KOPT-K1 (cell line): Measurements from ENCODE around the gene GAS7.

Experiments used
- H3K27ac ChIP-seq: fragments of 200-600 bp; sonication (generic); 2 replicates; pipeline ENCODE4 v1.5.1; 2016; ENCODE audit warnings: antibody characterized with exemption, mild to moderate bottlenecking, low read depth, low read length; ENCODE audit not compliant: poor library complexity, severe bottlenecking
- H3K36me3 ChIP-seq: fragments of 200-600 bp; sonication (generic); 2 replicates; pipeline ENCODE4 v1.5.1; 2017; ENCODE audit warnings: antibody characterized with exemption, mild to moderate bottlenecking, low read length, moderate library complexity; ENCODE audit not compliant: insufficient read depth
- H3K9me3 ChIP-seq: fragments of 200-600 bp; sonication (generic); 2 replicates; pipeline ENCODE4 v1.5.1; 2017; ENCODE audit warnings: antibody characterized with exemption, low read length, mild to moderate bottlenecking; ENCODE audit not compliant: insufficient read depth, poor library complexity, severe bottlenecking

Gene GAS7

DNA sequence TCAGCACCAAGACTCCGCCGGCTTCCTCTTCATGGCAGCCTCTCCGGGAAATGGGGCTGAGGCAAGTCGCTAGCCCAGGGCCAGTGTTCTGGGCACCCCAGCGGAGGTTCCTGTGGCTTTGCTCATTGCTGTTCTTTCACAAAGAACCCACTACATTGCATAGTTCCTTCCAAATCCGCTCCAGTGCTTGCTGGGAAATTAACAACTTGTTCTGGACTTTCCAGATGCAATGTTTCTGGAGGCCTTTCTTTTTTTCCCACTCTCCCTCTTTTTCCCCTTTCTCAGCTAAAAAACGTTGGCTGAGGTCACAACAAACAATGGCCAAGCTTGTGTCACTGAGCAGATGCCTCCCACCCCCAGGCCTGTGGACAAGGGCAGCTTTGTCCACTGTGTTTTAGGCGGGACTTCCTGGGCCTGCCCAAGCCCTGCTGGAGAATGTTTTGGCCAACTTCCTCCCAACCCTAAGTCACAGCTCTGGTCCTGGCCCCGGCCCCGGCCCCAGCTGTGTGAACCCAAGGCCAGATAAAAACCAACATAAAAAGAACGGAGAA is 161.8 kb downstream of the GAS7 start:
- Histone ChIP-seq H3K36me3 (no peaks in the 10 kb centered on the region), H3K27ac (no peak overlapping the region), H3K9me3 (no peaks in the 10 kb centered on the region)

DNA sequence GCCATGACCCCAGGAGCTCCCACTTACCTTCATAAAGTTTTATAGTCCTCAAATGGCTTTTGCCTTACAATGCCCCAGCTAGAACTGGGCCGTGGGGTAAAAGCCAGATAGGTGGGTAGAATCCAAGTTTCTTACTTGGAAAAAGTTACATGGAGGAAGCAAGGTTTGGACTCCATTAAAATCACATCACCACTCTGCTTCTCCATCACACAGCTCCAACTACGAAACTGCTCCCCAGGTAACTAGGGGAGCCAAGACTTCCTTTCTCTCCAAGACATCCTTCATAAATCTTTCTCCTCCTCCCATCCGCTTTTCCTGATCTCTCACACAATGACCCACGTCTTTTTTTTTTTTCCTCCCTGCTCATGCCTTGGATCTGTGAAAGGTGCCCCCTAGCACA is 162.5 kb downstream of the GAS7 start:
- Histone ChIP-seq H3K27ac (no peak overlapping the region), H3K9me3 (no peaks in the 10 kb centered on the region), H3K36me3 (no peaks in the 10 kb centered on the region)

DNA sequence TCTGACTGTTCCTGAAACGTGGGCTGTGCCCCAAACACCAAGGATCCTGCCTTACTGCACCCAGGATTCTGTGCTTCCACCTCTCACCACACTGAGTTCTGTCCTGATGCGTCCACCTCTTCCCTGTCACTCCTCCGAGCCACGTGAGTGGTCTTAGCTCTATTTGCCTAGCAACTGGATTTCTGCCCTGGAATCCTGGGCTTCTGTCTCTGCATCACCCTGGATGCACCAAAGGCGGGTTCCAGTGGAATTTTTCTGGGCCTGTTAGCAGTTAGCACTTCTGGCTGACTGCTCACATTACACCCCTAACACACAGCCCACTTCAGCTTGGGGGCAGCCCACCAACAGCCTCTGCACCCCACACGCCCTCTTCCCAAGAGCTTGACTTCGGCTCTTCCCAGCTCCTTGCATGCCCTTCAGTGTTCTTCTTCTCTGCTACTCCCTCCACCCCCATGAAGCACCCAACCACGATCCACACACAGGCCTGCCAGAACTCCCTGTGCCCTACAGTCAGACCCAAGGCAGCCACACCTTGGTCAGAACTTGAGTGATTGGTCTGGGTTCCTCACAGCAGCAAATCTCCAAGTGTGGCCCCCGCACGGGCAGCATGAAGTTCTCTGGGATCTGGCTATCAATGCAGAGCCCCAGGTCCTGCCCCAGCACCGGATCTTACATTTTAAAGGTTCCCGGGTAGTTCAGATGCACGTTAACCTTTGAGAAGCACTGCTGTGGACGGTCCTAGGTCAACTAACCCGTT is 163.5 kb downstream of the GAS7 start:
- Histone ChIP-seq H3K36me3 (no peaks in the 10 kb centered on the region), H3K27ac (no peak overlapping the region), H3K9me3 (no peaks in the 10 kb centered on the region)

DNA sequence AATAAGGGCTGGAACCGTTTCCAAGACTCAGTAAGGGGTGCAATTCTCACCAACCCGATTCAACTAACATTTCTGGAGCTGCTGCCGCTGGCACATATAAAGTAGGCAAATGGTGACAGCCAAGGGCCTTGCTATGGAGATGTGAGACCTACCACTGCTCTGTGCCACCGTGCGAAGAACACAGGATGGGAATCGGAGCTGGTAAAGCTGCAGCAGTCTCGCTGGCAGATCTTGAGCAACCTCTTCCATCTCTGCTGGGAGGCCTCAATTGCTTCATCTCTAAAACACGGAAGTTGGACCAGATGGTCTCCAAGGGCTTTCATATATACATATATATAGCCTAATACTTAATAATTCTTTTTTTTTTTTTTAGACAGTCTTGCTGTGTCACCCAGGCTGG is 164.4 kb downstream of the GAS7 start:
- no peaks in the 10 kb centered on the region for H3K9me3 ChIP-seq
- no peaks in the 10 kb centered on the region for H3K36me3 ChIP-seq
- no peak overlapping the region for H3K27ac ChIP-seq

DNA sequence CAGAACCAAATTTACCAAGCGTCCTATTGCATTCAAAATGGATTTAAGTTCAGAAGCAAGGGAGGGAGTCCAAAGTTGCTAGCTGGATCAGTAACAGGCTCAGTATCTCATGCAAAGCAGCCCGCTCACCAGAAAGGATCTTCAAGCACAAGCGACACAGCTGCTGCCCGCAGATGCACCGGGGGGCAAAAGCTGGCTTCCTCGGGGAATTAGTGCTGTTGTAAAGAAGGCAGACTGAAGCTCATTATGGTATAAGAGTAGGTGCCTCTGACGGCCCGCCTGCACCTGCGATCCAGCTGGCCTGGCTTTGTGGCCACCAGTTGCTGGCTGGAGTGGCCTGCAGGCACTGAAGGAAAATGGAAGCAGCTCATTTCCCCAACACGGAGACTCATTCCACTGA is 165.0 kb downstream of the GAS7 start:
- H3K27ac ChIP-seq: no peak overlapping the region
- no peaks in the 10 kb centered on the region for H3K36me3 ChIP-seq
- no peaks in the 10 kb centered on the region for H3K9me3 ChIP-seq

DNA sequence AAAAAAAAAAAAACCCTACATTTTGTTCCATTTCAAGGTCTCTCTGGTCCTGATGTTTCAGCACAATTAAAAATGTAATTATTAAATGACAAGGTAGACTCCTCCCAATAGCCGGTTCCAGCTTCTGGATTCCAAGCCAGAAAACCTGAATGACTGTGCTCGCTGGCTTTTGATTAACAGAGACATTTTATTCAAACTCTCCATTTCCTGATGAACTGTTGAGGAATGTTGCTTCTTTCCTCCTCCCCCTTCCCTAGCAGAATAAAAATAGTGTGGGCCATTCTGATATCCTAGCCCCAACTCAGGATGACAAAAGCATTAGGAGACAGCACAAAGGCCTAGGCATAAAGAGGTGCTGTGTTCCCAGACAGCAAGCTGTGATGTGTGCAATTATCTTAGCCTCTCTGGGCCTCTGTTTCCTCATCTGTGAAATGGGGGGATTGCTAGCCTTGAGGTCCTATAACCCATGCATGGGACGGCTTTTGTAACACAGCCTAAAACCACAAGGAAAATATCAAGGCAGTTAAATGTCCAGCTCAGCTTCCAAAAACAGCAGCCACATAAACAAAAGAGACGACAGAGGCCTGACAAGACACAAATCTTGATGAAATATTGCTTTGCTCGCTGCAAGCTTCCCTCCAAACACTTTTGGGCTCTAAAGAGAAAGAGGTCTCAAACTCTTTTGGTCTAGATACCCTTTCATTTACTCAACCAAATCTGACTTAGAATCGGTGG is 166.1 kb downstream of the GAS7 start:
- Histone ChIP-seq H3K36me3 (no peaks in the 10 kb centered on the region), H3K27ac (no peak overlapping the region), H3K9me3 (no peaks in the 10 kb centered on the region)

DNA sequence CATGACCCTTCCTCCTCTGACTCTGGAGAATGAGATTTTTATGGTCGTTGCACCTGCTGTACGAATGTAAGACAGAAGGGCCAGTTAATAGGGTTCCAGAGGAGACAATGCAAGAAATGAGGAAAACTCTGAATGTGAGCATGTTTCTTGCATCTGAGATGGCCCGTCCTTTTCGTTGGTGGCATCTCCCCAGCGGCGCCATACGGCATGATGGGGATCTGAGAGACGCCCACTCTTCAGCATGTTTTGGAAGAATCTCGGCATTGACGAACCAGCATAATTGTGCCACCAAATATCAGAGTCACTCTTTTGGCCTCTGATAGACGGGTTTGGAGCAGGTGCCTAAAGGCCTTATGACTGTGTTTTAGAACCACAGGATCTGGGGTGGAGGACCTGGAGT is 166.8 kb downstream of the GAS7 start:
- no peak overlapping the region for H3K27ac ChIP-seq
- no peaks in the 10 kb centered on the region for H3K9me3 ChIP-seq
- H3K36me3 ChIP-seq: no peaks in the 10 kb centered on the region

DNA sequence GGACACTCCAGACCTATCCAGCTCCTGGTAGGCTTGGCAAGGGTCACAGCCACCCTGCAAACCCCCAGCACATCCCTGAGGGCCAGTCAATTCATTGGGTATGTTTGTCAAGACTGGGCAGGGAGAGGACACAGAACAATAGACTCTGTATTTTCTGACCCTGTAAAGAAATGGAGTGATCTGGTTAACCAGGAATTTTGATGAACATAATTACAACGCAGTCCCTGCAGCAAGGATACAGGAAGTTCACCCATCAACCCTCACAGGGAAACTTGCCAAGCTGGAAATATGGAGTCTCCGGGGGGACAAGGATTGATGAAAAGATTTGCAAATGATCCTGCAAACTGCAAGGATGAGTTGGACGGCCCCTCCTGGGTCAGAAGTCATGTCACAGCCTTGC is 167.3 kb downstream of the GAS7 start:
- Histone ChIP-seq H3K9me3 (no peaks in the 10 kb centered on the region), H3K36me3 (no peaks in the 10 kb centered on the region), H3K27ac (no peak overlapping the region)

DNA sequence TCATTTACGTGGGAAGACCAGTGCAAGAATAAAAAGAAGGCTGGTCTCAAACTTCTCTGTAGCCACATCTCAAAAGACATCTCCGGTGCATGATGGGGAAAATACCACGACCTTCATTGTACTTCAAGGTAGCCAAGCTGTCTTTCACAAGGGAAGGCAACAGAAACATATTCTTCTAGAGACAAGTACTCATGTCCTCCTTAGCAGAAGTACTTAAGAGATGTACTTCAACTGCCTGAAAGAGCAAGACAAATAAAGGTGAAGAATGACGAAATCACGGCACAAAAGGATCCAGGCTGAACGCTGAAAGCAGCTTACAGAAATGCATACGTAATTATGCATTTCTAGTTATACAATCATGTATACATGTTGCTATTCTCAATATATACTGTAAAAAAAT is 169.3 kb downstream of the GAS7 start:
- Histone ChIP-seq H3K27ac (no peak overlapping the region), H3K36me3 (no peaks in the 10 kb centered on the region), H3K9me3 (no peaks in the 10 kb centered on the region)

DNA sequence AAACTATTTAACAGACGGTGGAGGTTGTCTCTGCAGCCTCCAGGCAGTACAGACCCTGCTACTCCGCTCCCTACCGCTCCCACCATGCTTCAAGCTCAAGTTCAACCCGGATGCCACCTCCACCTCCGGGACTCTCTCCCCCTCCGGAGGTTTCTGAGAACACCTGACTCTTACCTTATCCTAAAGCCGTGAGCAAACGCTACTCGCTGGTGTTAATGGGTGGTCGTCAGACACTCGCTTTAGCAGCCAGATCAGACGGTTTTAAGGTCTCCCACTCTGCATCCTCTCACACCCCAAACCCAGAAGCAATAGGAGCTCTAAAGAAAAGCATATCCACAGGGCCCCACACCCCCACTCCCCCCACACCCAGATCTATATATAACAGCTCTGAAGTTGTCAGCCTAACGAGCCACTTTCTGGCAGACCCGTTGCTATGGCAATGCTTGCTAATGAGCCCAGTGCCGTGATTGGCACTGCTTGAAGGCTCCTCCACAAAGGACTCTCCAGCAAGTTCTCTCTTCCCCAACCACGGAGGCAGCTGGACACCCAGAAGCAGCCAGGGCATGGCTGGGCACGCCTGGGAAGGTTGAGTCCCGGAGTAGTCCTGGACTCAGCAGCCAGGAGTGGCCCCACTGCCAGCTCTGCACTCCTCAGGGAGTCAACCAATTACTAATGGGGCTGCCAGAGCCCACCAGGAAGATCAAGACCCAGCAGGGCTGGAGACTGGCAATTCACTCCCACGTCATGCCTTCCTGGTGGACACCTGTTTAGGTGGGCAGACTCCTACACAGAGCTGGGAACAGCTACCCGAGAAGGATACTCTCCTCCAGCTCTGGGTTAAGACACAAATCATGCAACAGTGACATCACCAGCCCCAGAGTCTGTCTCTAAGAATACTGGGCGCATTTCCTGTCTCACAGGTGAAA is 172.2 kb downstream of the GAS7 start:
- Histone ChIP-seq H3K36me3 (no peaks in the 10 kb centered on the region), H3K27ac (no peak overlapping the region)

DNA sequence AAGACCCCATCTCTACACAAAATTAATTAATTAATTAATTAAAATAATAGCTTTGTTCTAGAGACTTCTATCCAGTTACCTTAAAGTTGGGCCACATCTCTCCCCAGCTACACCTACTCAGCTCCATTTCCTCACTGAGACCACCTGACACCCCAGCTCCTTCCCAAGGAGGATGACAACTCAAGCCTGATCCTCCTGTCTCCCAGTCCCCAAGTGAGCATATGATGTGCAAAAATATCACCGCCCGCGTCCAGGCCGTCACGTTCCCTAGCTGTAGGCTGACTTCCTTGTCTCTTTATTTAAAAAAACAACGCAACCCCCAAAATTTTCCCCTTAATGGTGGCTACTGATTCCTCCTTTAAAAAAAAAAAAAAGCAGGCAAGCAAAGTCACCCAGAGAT is 173.2 kb downstream of the GAS7 start:
- no peak overlapping the region for H3K27ac ChIP-seq

More for the DNA sequence above, 172.2 kb downstream of the GAS7 start:
- no peaks in the 10 kb centered on the region for H3K9me3 ChIP-seq

DNA sequence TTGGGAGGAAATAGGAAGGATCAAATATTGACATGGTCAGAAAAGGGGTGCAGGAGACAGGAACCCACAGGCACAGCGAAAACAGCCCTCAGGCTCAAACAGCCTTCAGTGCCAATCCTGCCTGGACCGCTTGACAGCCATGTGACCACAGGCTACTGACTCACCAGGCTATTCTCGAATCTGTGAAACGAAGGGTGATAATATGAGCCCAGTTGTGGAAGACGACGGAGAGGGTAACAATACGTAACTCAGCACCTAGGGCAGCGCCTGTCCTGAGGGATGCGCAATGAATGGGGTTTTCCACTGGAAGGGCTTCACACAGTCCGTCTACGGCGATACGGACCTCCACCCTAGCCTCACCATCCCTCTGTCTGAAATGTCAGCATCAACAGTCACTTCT is 176.0 kb downstream of the GAS7 start:
- H3K27ac ChIP-seq: no peak overlapping the region
- no peaks in the 10 kb centered on the region for H3K9me3 ChIP-seq
- H3K36me3 ChIP-seq: no peaks in the 10 kb centered on the region

More for the DNA sequence above, 173.2 kb downstream of the GAS7 start:
- H3K9me3 ChIP-seq: no peaks in the 10 kb centered on the region
- H3K36me3 ChIP-seq: no peaks in the 10 kb centered on the region

DNA sequence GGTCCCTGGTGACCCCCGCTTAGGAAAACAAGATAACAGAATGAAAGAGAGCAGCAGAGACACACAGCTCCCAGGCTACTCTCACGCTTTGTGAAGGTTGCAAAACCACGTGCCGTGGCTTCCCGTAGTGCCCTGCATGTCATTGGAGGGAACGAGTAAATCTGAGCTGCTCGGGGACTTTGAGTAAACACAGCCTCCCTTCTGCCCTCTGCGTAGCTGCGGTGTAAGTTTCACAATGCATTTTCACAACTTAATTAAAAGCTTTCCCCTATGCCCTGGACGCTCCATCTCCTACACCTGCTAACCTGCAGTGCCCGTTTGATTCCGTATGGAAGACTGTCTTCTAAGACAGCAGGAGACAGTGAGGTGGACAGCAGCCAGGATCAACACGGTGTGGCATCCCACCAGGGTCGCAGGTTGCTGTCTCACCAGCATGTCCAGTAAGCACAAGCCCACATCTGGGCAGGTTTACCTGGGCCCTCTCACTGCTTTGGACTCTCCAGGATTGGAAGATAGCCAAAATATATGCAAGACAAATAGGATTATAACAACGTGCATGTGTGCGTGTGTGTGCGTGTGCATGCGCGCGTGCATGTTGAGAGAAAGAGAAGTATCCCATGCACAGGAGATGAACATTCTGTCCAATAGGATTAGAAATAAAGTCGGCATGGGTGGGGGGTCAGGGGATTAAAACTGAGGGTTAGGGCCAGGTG is 177.0 kb downstream of the GAS7 start:
- Histone ChIP-seq H3K9me3 (no peaks in the 10 kb centered on the region), H3K36me3 (no peaks in the 10 kb centered on the region), H3K27ac (no peak overlapping the region)

DNA sequence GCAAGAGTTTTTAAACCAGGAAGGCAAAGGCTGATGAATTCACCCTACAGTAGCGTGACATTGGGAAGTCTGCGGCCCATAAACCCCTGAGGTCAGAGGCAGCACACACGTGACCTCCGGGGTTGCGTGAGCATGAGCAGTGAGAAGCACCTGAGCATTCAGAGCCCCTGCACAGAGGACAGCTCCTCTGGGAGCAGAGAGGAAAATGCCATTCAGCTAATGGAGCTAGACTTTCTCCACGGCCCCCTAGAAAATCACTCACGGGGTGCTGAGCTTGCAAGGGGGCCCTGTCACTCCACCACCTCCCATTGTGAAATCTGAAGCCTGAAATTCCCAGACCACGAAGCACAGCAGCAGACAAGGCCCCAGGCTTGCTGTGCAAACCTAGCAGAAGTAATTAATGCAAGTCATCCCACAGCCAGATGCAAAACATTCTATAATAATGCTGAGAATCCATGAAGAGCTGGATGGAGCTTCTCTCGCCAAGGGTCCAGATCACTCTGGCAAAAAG is 178.4 kb downstream of the GAS7 start:
- Histone ChIP-seq H3K36me3 (no peaks in the 10 kb centered on the region), H3K9me3 (no peaks in the 10 kb centered on the region), H3K27ac (no peak overlapping the region)
